NCI-H1417 (cell line): ENCODE measurements around the gene TOGARAM2.
"Not testable (repeated sequence)": the region's sequence is repeated elsewhere in the genome, so short reads cannot be mapped to it uniquely, and the experiment has no call there.

ENCODE experiments used
- DNase-seq, 3 experiments: peaks; one replicate each; lab custom pipeline; 2025; lab: John Stamatoyannopoulos, UW

Gene TOGARAM2

DNA sequence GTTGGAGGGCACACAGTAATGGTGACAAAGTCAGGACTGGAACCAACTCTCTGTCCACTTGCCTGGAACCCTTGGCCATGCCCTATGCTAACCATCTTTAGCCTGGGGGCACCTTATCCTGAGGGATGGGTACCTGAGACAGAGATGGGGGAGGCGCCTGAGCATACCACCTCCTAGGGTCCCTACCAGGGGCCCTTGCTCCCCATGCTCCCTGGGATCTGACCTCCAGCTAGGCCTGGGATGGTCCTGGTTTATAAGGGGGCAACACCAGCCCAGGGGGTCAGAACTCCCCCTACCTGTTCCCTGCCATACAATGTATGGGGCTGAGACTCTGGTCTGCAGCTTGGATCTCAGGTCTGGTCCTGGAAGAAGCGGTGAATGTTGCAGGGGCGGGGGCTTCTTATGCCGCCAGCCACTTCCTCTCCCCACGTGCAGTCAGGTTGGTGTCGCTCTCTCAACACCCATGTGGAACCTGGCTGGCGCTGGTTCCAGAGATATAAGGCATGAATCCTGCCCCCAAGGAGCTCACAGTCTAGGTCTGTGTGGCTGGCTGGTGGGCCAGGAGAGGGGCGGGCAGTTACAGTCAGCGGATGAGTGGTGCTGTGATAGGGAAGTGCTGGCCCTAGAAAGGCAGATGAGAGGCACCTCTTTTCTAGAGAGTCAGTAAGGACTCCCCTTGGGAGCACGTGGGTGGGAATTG is 3.8 kb upstream of the TOGARAM2 start:
- no peak for DNase-seq

DNA sequence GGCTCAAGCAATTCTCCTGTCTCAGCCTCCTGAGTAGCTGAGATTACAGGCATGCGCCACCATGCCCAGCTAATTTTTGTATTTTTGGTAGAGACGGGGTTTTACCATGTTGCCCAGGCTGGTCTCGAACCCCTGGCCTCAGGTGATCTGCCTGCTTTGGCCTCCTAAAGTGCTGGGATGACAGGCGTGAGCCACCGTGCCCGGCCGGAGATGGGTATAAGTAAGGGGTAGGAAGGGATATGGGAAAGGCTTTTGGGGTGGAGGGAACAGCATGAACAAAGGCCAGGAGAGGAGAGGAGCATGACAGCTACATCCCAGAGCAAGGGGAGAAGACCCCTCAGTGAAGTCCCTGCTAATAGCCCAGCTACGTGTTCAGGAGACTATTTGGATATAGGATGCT is 3.1 kb upstream of the TOGARAM2 start:
- not testable (repeated sequence) for DNase-seq

GRCh38 chr2:28978606-28979005 is 2.5 kb upstream of the TOGARAM2 start:
- DNase-seq: no peak

DNA sequence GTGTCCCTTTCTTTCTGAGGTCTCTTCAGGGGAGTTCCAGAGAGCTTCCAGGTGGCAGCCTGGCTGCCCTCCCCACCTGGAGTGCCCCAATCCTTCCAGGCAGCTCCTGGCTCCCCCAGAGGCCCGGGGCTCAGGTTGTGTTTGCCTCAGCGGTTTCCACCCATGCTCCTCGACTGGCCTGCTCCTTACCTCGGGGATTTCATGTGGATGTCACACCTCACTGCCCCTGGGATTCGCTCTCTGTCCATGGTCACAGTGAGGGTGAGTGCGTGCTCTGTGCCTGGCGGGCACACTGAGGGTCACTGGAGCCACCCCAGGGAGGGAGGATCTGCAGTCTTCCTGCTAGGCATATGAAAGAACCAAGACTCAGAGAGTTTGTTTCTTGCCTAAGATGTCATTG is 2.1 kb upstream of the TOGARAM2 start:
- no peak for DNase-seq

- peak in 1 of 3 experiments; percentile 13 for DNase-seq
Measured at GRCh38 chr2:28979576-28980366, 1.3 kb upstream of the TOGARAM2 start.

DNA sequence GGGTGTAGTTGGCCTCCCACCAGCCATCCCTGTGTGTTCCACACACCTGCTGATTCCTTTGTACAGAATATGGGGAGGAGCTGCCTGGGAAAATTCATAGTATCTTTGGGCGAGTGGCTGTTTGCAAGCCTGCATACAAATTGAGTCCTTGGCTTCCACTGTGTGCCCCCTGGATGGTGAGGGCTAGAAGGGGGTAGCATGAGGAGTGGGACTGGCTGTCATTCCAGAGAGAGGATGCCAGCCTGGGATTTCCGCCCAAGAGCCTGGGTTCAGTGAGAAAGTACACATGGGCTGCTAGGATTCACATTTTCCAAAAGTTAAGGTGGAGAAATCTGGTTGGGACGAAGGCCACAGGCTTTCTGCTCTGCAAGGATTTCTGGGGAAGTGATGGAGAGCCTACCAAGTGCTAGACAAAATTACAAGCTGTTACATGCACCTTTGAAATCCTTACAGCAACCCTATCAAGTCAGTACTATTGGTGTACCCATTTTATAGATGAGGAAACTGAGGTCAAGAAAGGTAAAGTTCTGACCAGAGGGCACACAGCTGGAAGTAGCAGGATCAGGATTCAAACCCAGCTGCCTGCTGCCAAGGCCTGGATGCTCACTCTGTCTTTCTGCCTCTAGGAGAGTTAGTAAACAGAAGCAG is 606 bp upstream of the TOGARAM2 start:
- no peak for DNase-seq

DNA sequence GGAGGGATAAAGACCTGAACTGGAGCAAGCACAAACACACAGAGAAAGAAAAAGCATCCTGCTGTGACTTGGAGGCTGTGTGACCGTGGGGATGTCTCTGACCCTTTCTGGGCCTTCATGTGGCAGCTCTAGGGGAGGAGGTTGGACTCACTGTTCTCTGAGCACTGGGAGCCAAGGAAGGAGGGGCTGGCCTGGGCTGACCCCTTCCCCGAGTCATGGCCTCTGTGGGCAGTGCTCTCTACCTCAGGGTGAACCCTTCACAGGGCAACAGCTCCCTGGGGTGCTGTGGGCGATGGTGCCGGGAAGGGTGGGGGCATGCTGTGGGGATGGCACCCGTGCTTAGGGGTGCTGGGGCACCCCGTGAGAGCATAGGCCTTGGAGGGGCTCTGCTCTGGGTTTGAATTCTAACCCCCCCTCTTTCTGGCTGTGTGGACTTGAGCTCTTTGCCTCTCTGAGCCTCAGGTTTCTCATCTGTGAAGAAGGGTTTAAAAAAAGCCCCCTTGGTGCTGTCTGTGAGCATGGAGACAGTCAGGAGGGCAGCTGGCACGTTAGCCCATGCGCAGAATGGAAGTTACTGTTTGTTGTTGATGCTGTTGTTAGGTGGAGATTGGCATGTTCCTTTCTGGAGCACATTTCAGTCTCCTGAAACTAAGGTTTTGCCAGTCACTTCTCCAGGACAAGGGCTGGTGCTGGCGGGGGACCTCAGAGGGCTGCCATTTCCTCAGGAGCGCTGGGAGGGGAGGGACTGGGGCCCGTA is 700 bp downstream of the TOGARAM2 start:
- no peak for DNase-seq

- DNase-seq: no peak
Measured at GRCh38 chr2:28982381-28982950, 1.4 kb downstream of the TOGARAM2 start.

DNA sequence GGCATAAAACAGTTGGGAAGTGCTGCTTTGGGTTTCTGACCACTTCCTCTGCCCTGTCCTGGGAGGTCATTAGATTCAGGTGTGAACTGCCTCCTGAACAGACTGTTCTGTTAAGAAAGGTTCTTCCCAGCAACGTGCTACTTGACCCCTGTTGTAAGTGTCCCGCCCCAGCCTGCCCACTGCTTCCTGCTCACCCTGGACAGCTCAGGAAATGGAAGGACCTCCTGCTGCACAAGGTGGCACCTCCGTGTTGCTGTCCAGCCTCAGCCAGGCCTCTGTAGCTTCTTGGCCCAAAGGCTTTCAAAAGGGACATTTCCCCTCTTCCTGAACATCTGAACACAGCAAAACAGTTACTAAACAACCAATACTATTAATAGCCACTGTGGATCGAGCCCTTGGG is 5.3 kb downstream of the TOGARAM2 start:
- DNase-seq: no peak

DNA sequence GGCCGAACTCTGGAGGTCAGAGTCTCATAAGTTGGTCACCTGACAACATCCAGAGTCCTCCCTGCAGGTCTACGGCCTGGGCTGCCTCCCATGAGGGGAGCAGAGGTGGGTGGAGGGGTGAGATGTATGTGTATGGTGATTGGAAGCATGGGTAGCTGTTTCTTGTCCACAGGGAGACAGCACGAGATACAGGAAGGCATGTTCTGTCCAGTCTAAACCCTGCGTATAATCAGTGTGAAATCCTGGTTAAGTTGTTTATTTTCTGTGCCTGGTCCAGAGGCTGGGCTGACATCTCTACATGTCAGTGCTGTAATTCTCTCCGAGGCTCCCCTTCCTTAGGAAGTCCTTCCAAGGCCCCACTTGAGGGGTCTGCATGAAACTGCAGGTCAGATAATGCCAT is 8.9 kb downstream of the TOGARAM2 start:
- DNase-seq: no peak

- DNase-seq: no peak
Measured at GRCh38 chr2:28990445-28990844, 9.3 kb downstream of the TOGARAM2 start.

DNA sequence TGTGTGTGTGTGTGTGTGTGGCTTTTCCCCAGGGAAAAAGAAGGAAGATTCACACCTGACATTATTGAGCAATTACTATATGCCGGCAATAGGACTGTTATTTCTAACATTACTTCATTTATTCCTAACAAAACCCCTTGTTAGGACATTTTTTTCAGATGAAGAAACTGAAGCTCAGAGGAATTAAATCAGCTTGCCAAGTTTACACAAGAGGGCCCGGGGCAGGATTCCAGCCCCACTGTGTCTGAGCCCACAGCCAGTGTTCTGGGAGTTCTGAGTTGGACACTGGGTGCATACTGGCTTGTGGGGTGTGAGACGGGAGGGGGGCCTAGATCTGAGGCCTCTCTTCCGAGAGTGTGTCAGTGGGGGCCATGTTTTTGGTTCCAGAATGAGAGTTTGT is 9.9 kb downstream of the TOGARAM2 start:
- DNase-seq: no peak

GRCh38 chr2:28991460-28991859 is 10.4 kb downstream of the TOGARAM2 start:
- no peak for DNase-seq

GRCh38 chr2:28993206-28993960 is 12.3 kb downstream of the TOGARAM2 start:
- DNase-seq: peak in 1 of 3 experiments; percentile 19

DNA sequence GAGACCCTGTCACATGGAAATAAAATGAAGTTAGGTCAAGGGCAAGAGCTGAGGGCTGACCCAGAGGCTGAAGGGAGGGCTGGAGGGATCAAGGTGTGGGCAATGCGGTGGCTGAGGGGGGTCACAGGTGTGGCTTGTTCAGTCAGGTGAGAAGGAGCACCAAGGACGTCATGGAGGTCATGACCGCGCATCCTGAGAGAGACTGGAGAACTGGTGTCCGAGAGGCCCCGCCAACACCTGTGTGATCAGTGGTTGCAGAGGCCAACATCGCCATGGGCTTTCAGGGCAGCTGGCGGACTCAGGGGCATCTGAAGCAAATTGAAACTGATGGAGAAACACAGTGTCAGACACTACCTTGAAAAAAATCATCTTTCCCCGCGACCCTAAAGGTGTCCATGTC is 13.0 kb downstream of the TOGARAM2 start:
- no peak for DNase-seq

DNA sequence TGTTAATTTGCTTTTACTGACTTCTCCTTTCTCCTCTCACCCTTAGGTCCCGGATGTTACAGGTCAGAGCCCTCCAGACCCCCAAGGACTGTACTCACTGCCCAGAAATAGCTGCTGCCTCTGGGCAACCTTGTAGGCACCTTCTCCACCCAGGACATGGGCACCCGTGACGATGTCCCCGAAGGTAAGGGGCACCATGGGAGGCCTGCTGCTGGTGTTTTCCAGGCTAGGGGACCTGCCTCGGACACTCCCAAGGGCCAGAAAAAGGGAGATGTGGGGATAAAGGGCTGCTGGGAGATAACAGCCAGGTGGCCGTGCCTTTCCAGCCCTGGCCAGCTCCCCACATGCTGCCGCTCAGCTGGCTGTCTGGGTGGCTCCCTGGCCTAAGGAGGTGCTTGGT is 13.6 kb downstream of the TOGARAM2 start:
- no peak for DNase-seq

DNA sequence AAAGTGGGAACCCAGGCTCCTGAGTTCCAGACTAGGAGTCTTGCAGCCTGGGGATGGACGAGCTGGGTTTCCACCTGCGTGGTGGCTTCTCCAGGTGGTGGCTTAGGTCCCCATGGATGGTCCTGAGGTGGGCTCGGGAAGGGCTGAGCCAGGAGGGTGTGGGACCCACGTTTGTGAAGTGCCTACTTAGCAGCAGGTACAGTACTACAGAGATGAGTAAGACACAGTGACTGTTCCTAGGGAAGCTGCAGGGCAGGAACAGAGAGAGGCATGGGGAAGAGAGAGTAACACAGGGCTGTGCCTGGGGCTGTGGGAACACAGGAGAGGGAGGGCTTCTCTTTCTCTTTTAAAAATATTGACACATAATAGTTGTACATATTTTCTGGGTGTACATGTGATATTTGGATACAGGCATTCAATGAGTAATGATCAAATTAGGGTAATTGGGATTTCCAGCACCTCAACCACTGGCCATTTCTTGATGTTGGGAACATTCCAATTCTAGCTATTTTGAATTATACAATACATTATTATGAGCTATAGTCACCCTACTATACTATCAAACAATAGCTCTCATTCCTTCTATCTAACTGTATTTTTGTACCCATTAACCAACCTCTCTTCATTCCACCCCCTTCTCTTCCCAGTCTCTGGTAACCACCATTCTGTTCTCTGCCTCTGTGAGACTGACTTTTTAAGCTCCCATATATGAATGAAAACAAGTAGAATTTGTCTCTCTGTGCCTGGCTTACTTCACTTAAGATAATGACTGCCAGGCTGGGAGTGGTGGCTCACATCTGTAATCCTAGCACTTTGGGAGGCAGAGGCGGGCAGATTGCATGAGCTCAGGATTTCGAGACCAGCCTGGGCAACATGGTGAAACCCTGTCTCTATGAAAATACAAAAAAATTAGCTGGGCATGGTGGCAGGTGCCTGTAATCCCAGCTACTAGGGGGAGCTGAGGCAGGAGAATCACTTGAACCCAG is 15.0 kb downstream of the TOGARAM2 start:
- DNase-seq: no peak

DNA sequence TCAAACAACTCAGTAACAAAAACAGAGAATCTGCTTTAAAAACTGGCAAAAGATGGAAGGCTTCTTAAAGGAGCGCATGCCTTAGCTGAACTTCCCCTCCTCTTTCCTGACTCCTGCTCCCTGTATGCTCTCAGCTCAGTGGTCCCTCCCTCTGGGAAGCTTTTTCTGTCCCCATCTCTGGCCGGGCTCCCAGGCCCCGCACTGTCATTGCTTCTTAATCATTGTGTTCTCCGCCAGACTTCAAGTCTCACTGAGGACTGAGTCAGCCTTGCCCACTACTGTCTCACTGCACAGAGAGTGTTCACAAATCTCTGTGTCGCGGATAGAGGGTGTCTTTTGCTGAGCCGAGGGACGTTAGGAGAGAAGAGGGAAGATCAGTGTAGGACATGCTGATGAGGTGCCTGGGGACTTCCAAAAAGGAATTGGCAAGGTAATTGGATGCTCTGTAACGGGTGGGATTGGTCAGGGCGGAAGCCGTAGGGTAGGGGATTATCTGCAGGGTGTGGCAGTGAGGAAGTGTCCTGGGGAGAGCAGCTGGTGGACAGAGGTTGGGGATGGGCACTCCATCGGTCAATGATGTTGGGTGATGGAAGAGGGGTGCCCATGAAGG is 16.2 kb downstream of the TOGARAM2 start:
- no peak for DNase-seq
